ENCODE data around the gene RAB9B. TPM values are rescaled to one million over a fixed set of nuclear protein-coding genes. Genes with fewer than 3 reads are reported as not detected.

Gene RAB9B
- total RNA-seq, 6 experiments from 2014 or later: 0.05 to 0.25 (median 0.12) TPM; not detected in 1

DNA sequence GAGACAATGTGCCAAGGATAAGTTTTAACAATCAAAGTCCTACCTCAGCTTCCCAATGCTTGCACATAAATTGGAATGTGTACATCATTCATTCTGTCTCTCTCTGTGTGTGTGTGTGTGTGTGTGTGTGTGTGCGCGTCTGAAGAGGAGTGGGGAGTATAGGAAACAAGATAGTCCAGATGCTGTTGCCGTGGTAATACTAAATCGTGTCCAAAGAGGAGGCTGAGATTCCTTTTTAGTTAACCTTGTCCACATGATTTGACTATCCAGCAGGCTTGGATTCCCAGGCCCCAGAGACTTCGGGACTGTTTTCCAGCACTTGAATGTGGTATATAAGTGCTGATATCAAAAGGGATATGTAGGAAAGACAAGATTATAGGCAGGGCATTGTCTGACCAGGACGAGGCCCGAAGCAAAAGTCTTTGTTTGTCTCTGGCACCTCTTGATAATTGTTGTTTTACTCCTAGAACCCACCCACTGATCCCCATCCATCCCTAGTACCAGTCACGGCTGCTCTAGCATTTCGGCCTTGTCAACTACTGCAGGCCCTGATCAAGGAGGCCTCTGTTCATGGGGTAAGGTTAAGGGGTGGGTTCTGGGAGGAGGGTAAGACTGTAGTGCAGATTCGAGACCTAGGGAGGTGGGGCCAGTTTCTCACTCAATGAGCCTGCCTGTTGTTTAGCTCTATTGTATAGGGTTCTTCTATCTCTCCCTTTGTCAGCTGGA lies 51.6 kb downstream of the RAB9B start:
- ATAC-seq (no peak), DNase-seq (no peak)
- Histone ChIP-seq H3K27me3 (no peaks in the 10 kb centered on the region), H3K4me1 (no peaks in the 10 kb centered on the region), H3K36me3 (no peaks in the 10 kb centered on the region), H3K4me3 (no peak overlapping the region), H3K9me3 (no peaks in the 10 kb centered on the region), H3K27ac (no peak overlapping the region)
- WGBS (ENCODE audit: insufficient coverage, low coverage, low lambda C conversion rate, missing lambda C conversion rate): 65% methylated on average over 7 of the region's 10 CpGs
- intact Hi-C loops (cut with DNase I): no loop called here
- no peak for TF ChIP-seq CTCF (IDR thresholded peaks at IDR 0.05)
- TF ChIP-seq POLR2A (IDR thresholded peaks at IDR 0.05): no peak

DNA sequence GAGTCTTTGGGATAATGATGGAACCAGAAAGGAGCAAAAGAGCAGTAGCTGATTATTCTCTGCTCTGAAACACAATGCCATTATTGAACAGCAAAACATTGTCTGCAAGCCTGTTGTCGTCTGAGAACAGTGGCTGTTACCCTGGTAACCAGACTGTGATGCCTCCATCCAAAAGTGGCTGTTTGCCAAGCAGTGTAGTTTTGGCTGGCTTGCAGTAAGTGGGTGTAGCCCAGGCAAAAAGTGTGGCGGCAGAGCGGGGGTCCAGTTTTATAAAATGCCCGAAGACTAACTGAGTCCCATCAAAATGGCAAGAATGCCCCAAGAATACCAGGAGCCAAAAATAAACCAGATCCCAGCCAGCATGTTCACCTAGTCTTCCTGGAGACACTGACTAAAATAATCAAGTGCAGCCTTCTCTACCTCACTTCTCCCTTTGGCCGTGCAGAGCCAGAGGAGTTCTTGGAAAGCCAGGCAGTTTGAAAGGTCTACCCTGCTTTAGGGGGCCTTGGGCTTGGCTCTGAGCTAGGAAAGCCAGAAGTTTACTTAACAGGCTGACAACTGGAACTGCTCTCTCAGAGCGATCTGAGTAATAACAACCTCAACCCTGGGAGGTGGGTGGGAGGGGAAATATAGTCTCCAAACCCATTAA lies 52.8 kb downstream of the RAB9B start:
- Histone ChIP-seq H3K27ac (no peak overlapping the region), H3K27me3 (no peaks in the 10 kb centered on the region), H3K36me3 (no peaks in the 10 kb centered on the region), H3K9me3 (no peaks in the 10 kb centered on the region), H3K4me3 (no peak overlapping the region), H3K4me1 (no peaks in the 10 kb centered on the region)
- TF ChIP-seq POLR2A (IDR thresholded peaks at IDR 0.05) (no peak), CTCF (IDR thresholded peaks at IDR 0.05) (no peak)
- DNase-seq (no peak), ATAC-seq (no peak)
- WGBS (ENCODE audit: insufficient coverage, low coverage, low lambda C conversion rate, missing lambda C conversion rate): 54% methylated on average over 4 of the region's 6 CpGs
- intact Hi-C loops (cut with DNase I): no loop called here

DNA sequence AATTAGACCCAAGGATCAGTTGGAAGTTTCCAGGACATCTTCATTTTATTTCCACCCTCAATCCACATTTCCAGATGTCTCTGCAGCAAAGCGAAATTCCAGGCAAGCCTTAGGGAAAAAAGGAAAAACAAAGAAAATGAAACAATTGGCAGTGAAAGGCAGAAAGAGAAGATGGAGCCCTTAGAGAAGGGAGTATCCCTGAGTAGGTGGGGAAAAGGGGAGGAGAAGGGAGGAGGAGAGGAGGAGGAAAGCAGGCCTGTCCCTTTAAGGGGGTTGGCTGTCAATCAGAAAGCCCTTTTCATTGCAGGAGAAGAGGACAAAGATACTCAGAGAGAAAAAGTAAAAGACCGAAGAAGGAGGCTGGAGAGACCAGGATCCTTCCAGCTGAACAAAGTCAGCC lies 55.5 kb downstream of the RAB9B start, which contains the start of gene PLP1:
Gene PLP1 (plus strand): TSS at position 295 of the 400 bp plus-strand sequence. CDS start 156 bp downstream, outside the sequence.
- Histone ChIP-seq H3K9me3 (no peaks in the 10 kb centered on the region), H3K27ac (no peak within 1 kb of the TSS), H3K27me3 (no peaks in the 10 kb centered on the region), H3K4me3 (no peak within 1 kb of the TSS), H3K4me1 (no peaks in the 10 kb centered on the region), H3K36me3 (no peaks in the 10 kb centered on the region)
- TF ChIP-seq CTCF (IDR thresholded peaks at IDR 0.05): no peak
- ATAC-seq: no peak
- 39% methylated on average over 2 of the region's 2 CpGs for WGBS (ENCODE audit: insufficient coverage, low coverage, low lambda C conversion rate, missing lambda C conversion rate)
- intact Hi-C loops (cut with DNase I): no loop called here
- no peak for DNase-seq

- TF ChIP-seq POLR2A (IDR thresholded peaks at IDR 0.05) (no peak), CTCF (IDR thresholded peaks at IDR 0.05) (peak; percentile 27 to 40 (median 30))
- H3K27ac ChIP-seq: no peak overlapping the region
- H3K9me3 ChIP-seq: no peaks in the 10 kb centered on the region
- no peaks in the 10 kb centered on the region for H3K27me3 ChIP-seq
- intact Hi-C loops (cut with DNase I): no loop called here
- ATAC-seq: peak; percentile 52 to 64 (median 56)
- no peak overlapping the region for H3K4me3 ChIP-seq
- no peaks in the 10 kb centered on the region for H3K4me1 ChIP-seq
- no peaks in the 10 kb centered on the region for H3K36me3 ChIP-seq
- DNase-seq: no peak
- WGBS (ENCODE audit: insufficient coverage, low coverage, low lambda C conversion rate, missing lambda C conversion rate): 51% methylated on average over 6 of the region's 6 CpGs
These were observed 57.9 kb downstream of the RAB9B start for GRCh38 chrX:103774070-103774642.

Measured in right lobe of liver (tissue), 6 donors.